GM12878 (cell line): ENCODE results near the gene MNT. TPM values are rescaled to one million over a fixed set of nuclear protein-coding genes. Genes with fewer than 3 reads are reported as not detected.

ENCODE experiments used
- ASH2L ChIP-seq: fragments of 300-600, 200-600 bp; sonication (generic); IDR thresholded peaks from 2 replicates; pipeline ENCODE4 v1.6.1; 2017; ENCODE audit warnings: low read depth, mild to moderate bottlenecking, borderline replicate concordance
- BACH1 ChIP-seq: fragments of 450-650 bp; IDR thresholded peaks from 2 replicates; pipeline ENCODE4 v1.6.1; 2017; ENCODE audit warnings: mild to moderate bottlenecking, borderline replicate concordance
- BHLHE40 ChIP-seq, 2 experiments: fragments of 450-650 bp in 1 of 2; IDR thresholded peaks; 2 replicates each; pipeline ENCODE4 v1.6.1; 2011 to 2017; ENCODE audit warnings: low read depth in 2 of 2, borderline replicate concordance in 1 of 2, improper control_type of control experiment in 1 of 2, low read length in 1 of 2, mild to moderate bottlenecking in 1 of 2
- E4F1 ChIP-seq: fragments of 450-650 bp; IDR thresholded peaks from 2 replicates; pipeline ENCODE4 v1.6.1; 2018; ENCODE audit warnings: borderline replicate concordance, mild to moderate bottlenecking; ENCODE audit not compliant: partially characterized antibody
- EP300 ChIP-seq, 2 experiments: fragments of 150-350 bp in 1 of 2; IDR thresholded peaks; 2 replicates each; pipeline ENCODE4 v1.6.1; 2011 to 2012; ENCODE audit warnings: low read depth in 2 of 2, low read length in 2 of 2, borderline replicate concordance in 1 of 2, improper control_type of control experiment in 1 of 2, inconsistent platforms in 1 of 2; ENCODE audit not compliant: control insufficient read depth in 1 of 2
- ESRRA ChIP-seq: IDR thresholded peaks from 2 replicates; pipeline ENCODE4 v1.6.1; 2012; ENCODE audit warnings: mild to moderate bottlenecking, low read length, improper control_type of control experiment
- EZH2 ChIP-seq: IDR thresholded peaks from 2 replicates; pipeline ENCODE4 v1.6.1; 2012; ENCODE audit warnings: low read depth, mild to moderate bottlenecking, control low read depth, inconsistent platforms, low read length, borderline replicate concordance; ENCODE audit not compliant: control insufficient read depth
- GATAD2B ChIP-seq: fragments of 450-650 bp; conservative IDR thresholded peaks from 2 replicates; pipeline ENCODE4 v1.6.1; 2017; ENCODE audit warnings: low read depth, mild to moderate bottlenecking, moderate library complexity
- KDM1A ChIP-seq: fragments of 200-600 bp; sonication (generic); IDR thresholded peaks from 2 replicates; pipeline ENCODE4 v1.6.1; 2016; ENCODE audit warnings: borderline replicate concordance
- MEF2A ChIP-seq: IDR thresholded peaks from 2 replicates; pipeline ENCODE4 v1.6.1; 2011; ENCODE audit warnings: low read depth, mild to moderate bottlenecking, low read length, moderate library complexity; ENCODE audit not compliant: insufficient read depth
- MXI1 ChIP-seq: fragments of 150-350 bp; IDR thresholded peaks from 2 replicates; pipeline ENCODE4 v1.6.1; 2011; ENCODE audit warnings: low read depth, mild to moderate bottlenecking, inconsistent platforms, low read length, improper control_type of control experiment
- NR2C2 ChIP-seq: IDR thresholded peaks from 2 replicates; pipeline ENCODE4 v1.6.1; 2011; ENCODE audit warnings: borderline replicate concordance, low read depth; ENCODE audit not compliant: control insufficient read depth, insufficient read length
- POU2F2 ChIP-seq: IDR thresholded peaks from 3 replicates; pipeline ENCODE4 v1.6.1; 2011; ENCODE audit warnings: low read depth, mild to moderate bottlenecking, low read length, borderline replicate concordance
- RAD51 ChIP-seq: fragments of 450-650 bp; IDR thresholded peaks from 2 replicates; pipeline ENCODE4 v1.6.1; 2016; ENCODE audit warnings: moderate library complexity, mild to moderate bottlenecking, inconsistent platforms
- SIX5 ChIP-seq: IDR thresholded peaks from 2 replicates; pipeline ENCODE4 v1.6.1; 2011; ENCODE audit warnings: mild to moderate bottlenecking, low read depth, low read length, moderate library complexity; ENCODE audit not compliant: severe bottlenecking
- SMAD5 ChIP-seq: IDR thresholded peaks from 2 replicates; pipeline ENCODE4 v1.6.1; 2016; ENCODE audit warnings: antibody characterized with exemption, low read depth
- SMC3 ChIP-seq: IDR thresholded peaks from 2 replicates; pipeline ENCODE4 v1.6.1; 2011; ENCODE audit warnings: low read length, improper control_type of control experiment, borderline replicate concordance
- SPI1 ChIP-seq: IDR thresholded peaks from 2 replicates; pipeline ENCODE4 v1.6.1; 2011; ENCODE audit warnings: low read depth, mild to moderate bottlenecking, low read length, moderate library complexity, borderline replicate concordance; ENCODE audit not compliant: insufficient read depth
- STAT3 ChIP-seq: IDR thresholded peaks from 2 replicates; pipeline ENCODE4 v1.6.1; 2011; ENCODE audit warnings: low read depth, low read length, improper control_type of control experiment
- SUPT20H ChIP-seq: IDR thresholded peaks from 2 replicates; pipeline ENCODE4 v1.6.1; 2011; ENCODE audit warnings: low read depth, mild to moderate bottlenecking, low read length, moderate library complexity, borderline replicate concordance; ENCODE audit not compliant: control insufficient read depth
- SUZ12 ChIP-seq: fragments of 200-600 bp; sonication (generic); IDR thresholded peaks from one replicate; pipeline ENCODE4 v1.6.1; 2018; ENCODE audit warnings: antibody characterized with exemption, mild to moderate bottlenecking; ENCODE audit not compliant: unreplicated experiment
- TCF7 ChIP-seq: IDR thresholded peaks from 2 replicates; pipeline ENCODE4 v1.6.1; 2014; ENCODE audit warnings: antibody characterized with exemption, borderline replicate concordance
- polyA plus RNA-seq, 11 experiments: library from polyadenylated mRNA; depleted of rRNA in 4 of 11; unstranded in 6 of 11; stranded (reverse) in 5 of 11; fragments of >200 nt; fragmentation: Nextera tagmentation in 4 of 11; fragmentation: Illumina TruSeq in 1 of 11; extraction: Ambion mirVana in 4 of 11; extraction: Trizol in 1 of 11; gene quantifications; 1 replicate in 1 of 11; 2 replicates in 10 of 11; pipeline versions ENCODE4 v1.2.1 to v1.2.3, GENCODE V29; 2011 to 2016; ENCODE audit warnings: inconsistent platforms in 2 of 11, missing spikeins in 2 of 11, low read depth in 1 of 11
- total RNA-seq, 4 experiments: library from RNA; depleted of rRNA in 3 of 4; stranded (reverse); fragments of >200 nt in 3 of 4; fragmentation: Illumina TruSeq in 1 of 4; extraction: Trizol in 1 of 4; gene quantifications; 2 replicates each; pipeline versions ENCODE4 v1.2.1 to v1.2.3, GENCODE V29; 2013 to 2021

The MNT gene
- total and polyA plus RNA-seq, 10 of the 15 experiments (the other 5 are each of a cell fraction or from before 2014, with no cell fraction given): 0.31 to 15.9 (median 3.8) TPM

- peak; percentile 59; the same call in 1 of the 2 replicates for TF ChIP-seq GATAD2B
- TF ChIP-seq ESRRA: no peak
- peak; percentile 73; the same call in 1 of the 2 replicates for TF ChIP-seq SPI1
- TF ChIP-seq ASH2L: no peak
- no peak for TF ChIP-seq KDM1A
- TF ChIP-seq RAD51: no peak
- TF ChIP-seq SUPT20H: no peak
- no peak for TF ChIP-seq MEF2A
- no peak for TF ChIP-seq TCF7
- no peak for TF ChIP-seq SMAD5
- TF ChIP-seq BACH1: peak; percentile 81; the same call in 1 of the 2 replicates
- TF ChIP-seq POU2F2: no peak
- TF ChIP-seq SIX5: no peak
- no peak for TF ChIP-seq EZH2
- no peak for TF ChIP-seq STAT3
- TF ChIP-seq SUZ12: no peak
- TF ChIP-seq E4F1: no peak
- TF ChIP-seq MXI1: peak; percentile 81
- no peak for TF ChIP-seq NR2C2
- 0 out of 4 replicates have a peak, but pooled peaks of 1 of the 2 experiments have one; percentile 24 for TF ChIP-seq EP300 (IDR thresholded peaks at IDR 0.05; ENCODE audit: borderline replicate concordance in 1 of 2, control insufficient read depth in 1 of 2, low read depth in 2 of 2, low read length in 2 of 2)
- peak; percentile 80 to 93; a peak in 3 of 4 replicates for TF ChIP-seq BHLHE40 (IDR thresholded peaks at IDR 0.05; ENCODE audit: borderline replicate concordance in 1 of 2, low read depth in 2 of 2, low read length in 1 of 2)
- no peak for TF ChIP-seq SMC3
These were observed 8.3 kb downstream of the MNT start (continued) for GRCh38 chr17:2392252-2393173.
